Measurements from ENCODE around the gene ANXA1.
"Not testable (repeated sequence)": the region's sequence is repeated elsewhere in the genome, so short reads cannot be mapped to it uniquely, and the experiment has no call there.

Gene ANXA1

DNA sequence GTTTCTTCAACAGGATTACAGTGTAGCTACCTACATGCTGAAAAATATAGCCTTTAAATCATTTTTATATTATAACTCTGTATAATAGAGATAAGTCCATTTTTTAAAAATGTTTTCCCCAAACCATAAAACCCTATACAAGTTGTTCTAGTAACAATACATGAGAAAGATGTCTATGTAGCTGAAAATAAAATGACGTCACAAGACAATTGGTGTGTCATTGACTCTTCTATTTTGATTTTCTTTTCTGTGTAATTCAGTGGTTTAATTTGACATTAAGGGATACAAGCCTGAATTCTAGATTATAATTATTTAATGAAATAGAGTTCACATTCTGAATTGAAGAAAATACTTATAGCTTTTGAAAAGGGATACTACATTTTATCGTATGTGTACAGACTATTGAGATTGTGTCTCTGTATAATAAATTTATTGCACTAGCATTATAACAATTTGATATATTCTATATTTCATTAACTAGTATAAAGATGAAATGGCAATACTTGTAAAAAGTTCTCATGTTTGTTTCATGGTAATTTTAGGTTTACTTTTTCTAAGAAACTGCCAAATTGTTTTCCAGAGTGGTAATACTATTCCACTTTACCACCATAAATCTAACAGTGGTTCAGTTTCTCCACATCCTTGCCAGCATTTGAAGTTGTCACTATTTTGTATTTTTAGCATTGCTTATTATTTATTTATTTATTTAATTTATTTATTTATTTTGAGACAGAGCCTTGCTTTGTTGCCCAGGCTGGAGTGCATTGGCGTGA is 18.7 kb downstream of the ANXA1 start:
- DNase-seq: no peak

DNA sequence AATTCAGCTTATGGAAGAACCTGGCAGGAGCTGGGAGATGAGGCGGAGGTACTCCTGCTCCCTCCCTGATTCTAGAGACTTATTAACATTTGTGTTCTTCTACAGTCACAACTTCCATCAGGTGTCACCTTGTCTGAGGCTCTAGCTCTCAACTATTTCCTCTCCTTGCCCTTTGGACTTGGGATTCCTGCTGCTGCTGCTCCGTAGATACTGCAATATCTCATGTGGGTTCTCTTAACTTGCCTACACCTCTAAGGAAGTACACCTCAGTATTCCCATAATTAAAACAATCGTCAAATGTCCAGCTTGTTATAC is 21.2 kb downstream of the ANXA1 start:
- DNase-seq: no peak

DNA sequence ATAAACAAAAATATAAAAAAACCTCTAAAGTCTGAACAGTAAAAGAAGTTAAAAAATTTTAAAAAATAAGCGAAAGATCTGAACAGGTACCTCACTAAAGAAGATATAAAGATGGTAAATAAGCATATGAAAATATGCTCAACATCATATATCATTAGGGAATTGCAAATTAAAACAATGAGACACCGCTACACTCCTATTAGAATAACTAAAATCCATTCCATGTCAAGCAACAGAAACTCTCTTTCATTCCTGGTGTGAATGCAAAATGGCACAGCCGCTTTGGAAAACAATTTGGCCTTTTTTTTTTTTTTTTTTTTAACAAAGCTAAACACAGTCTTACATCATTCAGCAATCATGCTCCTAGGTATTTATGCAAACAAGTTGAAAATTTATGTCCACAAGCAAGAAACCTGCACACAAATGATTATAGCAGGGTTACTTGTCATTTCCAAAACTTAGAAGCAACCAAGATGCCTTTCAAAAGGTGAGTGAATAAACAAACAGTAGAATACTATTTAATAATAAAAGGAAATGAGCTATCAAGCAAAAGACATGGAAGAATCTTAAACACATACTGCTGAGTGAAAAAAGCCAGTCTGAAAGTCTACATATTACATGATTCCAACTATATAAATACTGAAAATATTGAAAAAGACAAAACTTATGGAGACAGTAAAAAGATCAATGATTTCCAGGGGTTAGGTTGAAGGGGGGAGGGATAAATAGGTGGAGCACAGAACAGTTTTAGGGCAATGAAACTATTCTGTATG is 22.1 kb downstream of the ANXA1 start:
- no peak for DNase-seq

DNA sequence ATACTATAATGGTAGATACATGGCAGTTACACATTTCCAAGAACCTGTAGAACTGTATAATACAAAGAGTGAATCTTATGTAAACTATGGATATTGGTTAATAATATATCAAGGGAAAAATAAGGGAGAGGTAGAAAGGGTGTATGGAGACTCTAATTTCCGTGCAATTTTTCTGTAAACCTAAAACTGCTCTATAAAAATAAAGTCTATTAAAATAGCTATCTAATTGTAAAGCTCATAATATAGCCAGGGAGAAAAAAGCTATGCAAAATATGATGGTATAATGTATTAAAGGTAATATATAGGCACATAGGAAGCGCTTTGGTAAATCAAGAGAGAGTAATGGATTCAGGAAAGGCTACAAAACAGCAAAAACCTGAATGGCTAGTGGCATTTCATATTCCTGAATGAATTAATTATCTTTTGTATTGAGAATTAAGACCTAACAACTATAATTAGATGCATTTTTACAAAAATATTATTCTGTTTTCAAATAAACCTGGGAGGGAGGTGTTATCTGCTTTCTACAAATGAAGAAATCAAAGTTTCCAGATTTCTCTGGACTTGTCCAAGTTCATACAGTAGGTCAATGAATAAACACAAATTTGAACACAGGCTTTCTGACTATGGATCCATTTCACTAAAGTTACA is 22.8 kb downstream of the ANXA1 start:
- DNase-seq: no peak

DNA sequence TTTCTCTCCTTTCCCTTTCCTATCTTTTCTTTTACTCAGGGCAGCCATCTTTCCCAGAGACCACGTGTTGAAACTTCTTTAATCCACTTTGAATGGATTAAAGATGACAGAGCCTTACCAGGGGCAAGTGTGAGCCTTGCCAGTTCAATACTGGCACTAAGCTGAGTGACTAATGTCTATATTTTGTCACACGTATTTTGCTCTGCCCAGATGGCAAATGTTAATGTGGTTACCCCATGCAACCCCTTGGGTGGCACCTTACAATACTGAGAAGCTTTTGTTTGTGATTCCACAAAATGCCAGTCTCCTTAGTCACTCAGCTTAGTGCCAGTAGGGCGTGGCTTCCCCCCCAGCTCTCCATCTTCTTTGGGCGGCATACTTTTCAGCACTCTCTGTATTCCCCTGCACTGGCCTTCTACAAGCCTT is 24.8 kb downstream of the ANXA1 start:
- DNase-seq: no peak

DNA sequence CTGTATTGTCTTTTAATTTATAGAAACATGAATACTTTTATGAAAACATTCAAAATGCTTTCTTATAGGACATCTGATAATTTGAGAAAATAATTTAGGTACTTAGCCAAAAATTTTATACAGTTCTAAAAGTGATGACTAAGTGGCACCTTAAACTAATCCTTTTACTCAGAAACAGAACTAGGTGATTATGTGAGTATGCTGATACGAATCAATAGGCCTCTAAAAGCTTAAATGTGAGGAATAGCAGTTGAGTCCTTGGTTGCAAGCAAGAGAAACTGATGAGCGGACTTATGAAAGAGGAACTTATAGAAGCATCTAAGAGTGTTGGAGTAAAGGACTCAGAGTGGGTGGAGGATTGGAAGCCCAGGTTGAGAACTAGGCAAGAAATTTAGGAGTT is 26.4 kb downstream of the ANXA1 start:
- no peak for DNase-seq

DNA sequence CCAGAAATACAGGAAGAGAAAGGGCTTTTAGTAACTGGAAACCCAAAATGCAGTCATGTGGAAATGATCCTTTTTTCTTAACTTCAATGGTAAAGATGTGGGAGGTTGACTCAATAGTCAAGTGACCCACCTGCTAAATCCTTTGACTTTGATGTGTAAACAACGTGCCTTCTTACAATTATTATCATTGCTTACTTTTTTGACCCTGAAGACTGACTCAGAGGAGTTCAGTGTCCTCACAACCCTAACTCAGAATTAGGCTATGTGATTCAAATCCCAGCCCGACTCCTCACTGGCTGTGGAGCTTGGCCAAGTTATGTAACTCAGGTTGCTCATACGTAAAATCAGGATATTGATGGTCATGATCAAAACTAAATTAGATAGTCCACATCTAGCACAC is 27.9 kb downstream of the ANXA1 start:
- no peak for DNase-seq

DNA sequence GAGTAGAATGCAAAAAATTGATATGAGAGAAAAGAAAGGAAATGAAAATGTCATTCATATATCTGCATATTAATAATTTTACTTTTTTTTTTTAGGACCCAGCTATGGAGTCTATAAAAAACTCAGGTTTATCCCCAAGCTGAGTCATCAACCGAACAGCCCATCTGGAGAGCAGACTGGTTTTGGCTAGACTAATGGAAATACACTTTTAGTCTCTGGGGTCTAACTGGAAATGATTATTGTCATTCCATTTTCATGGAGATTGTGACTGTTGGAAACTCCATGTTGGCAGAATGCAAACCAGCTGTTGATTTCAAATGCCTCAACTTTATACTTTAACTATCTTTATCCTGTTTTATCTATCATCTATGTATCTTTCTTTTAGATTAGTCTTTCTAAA is 28.7 kb downstream of the ANXA1 start:
- no peak for DNase-seq

DNA sequence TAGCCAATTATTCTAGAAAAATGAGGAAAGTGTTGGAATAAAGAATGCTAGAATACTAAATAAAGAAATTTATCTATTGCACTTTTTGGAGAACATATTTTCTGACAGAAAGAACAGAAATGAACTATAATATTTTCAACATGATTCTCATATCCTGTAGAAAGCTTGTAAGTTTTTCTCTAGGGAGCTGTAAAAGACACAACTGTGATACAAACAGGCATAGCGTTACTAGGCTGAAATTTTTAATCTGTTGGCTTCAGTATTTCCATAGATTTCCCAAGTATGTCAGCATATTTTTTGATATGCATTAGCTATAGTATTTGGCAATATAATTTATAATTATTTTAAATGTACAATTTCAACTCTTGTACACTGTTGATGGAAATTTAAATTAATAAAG is 31.3 kb downstream of the ANXA1 start:
- DNase-seq: no peak

DNA sequence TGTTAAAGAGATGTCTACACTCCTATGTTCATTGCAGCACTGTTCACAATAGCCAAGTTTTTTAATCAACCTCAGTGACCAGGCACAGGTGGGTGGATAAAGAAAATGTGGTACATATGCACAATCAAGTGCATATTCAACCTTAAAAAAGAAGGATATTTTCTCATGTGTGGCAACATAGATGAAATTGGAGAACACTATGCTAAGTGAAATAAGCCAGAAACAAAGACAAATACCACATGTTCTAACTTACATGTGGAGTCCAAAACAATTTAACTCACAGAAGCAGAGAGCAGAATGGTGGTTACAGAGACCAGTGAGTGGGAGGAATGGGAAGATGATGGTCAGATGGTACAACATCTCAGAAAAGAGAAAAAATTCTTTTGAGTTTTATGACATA is 31.8 kb downstream of the ANXA1 start:
- no peak for DNase-seq

DNA sequence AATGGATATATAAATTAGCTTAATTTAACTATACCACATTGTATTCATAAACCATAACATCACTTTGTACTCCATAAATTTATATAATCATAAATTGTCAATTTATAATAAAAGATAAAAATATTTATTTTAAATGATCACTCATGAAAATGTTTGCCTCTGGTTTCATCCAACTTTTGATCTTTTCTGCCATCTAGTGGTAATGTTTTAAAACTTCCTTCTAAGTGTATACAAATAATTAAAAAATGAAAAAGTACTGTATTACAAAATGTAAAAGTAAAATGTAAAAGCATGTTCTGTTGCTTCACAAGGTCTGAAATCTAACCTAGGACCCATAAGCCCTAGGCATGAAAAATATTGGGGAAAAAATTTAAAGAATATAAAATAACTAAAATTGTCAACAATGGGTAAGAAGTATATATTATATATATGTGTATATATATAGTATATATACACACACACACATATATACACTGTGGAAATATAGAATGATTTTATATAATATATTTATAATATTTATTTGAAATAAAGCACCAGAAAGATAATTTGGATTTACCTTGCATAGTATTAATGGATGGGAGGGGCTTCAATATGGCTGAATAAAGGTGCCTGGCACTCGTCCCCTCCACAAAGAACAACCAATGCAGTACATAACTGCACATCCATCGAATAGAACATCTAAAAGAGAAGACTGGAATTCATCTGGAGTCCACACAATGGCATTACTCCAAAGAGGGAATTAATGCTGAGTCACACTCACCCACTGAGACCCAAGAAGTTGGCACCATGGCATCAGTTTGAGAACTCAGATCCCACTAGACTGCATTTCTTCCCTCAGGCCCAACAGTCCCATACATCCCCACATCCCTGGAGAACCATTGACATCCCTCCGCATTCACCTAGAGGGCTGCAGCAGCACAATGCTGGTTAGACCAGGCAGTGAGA is 32.5 kb downstream of the ANXA1 start:
- DNase-seq: no peak

DNA sequence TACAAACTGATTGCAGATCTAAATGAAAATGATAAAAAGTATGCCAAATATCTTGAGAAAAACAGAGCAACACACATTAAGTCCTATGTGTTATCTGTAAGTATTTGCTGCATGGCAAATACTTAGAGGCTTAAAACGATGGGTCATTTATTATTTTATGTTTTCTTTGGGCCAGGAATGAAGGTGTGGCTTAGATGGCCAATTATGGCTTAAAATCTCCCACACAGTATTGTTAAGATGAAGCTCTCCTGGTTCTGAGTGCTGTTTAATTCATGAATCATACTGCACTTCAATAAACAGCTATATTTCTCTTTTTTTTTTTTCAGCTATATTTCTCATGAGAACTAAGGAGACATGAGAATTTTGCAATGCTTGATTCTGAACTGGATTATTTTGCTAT is 39.4 kb downstream of the ANXA1 start:
- not testable (repeated sequence) for DNase-seq

DNA sequence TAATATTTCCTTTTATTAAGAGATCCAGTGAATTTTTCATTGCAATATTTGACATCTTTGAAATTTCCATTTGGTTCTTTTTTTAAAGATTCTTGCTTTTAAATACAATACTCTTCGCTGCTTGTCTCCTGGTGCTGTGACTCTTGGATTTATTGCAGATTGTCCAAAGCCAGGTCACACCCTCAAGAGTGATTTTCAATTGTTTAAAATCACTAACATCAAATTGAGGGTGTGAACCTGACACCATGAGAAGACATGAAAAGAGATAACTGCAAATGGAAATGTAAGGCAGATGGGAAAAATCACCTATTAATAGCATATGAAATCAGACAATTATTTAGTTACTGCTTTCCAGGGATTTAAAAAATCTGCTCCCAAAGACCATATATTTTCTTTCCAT is 42.6 kb downstream of the ANXA1 start:
- DNase-seq: no peak

DNA sequence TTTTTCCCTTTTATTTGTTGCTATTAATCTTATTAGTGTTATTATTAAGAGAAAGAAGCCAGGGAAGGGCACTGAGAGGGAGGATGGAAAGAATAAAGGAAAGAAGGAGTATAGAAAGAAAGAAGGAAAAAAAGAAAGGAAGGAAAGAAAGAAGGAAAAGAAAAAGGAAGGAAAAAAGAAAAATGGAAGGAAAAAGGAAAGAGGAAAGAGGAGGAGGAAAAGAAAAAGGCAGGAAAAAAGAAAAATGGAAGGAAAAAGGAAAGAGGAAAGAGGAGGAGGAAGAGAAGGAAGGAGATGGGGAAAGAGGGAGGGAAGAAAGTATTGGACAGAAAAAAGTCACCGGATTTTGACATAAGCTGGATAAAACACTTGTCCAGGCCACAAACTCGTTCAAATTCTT is 47.8 kb downstream of the ANXA1 start:
- no peak for DNase-seq

DNA sequence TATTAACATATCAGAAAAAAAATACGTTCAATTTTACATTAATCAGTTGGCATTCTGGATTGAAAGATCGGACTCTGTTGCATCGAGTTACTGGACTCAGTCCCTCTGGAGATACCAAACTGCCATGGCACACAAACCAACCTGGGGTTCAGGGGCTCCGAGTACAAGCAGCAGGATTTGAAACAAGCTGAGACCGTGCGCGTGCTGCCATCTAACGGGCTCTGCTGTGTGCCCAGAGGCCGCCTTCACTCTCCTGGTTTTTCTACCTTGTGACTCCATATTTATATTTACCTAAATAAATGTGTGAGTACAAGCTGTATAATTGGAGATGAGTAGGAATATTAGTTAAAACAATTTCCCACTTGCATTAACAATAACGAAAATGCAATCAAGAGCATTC is 48.2 kb downstream of the ANXA1 start:
- DNase-seq: no peak

DNA sequence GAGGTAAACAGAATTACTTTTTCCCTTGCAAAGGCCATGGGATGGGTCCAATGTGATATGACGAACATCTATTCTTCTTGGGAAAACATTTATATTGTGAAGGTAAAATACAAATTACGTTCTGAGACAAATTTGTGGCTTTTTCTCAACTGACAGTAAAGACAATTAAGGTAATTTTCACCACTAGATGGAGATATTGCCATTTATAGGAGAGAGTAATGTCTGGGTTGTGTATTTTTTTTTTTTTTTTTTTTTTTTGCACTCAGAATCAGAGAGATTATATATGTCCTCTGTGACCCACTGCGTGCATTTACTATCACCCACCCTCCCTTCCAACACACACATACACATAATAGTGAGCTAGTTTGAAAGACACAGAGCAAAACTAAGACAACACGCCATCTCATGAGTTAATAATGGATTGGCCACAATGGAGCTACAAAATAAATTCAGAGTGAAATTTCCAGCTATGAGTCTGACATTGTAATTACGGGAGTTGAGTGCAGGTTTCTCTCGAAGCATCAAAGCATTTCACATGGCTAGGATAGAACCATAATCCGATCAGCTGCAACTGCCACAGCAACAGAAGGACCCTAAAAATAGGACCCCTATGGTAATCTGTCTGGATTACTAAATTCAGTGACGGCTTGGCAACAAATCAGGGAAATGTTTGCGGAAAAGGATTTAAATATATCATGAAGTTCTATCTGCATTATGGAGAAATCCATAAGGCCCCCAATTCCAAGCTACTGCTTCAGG is 49.2 kb downstream of the ANXA1 start:
- no peak for DNase-seq

DNA sequence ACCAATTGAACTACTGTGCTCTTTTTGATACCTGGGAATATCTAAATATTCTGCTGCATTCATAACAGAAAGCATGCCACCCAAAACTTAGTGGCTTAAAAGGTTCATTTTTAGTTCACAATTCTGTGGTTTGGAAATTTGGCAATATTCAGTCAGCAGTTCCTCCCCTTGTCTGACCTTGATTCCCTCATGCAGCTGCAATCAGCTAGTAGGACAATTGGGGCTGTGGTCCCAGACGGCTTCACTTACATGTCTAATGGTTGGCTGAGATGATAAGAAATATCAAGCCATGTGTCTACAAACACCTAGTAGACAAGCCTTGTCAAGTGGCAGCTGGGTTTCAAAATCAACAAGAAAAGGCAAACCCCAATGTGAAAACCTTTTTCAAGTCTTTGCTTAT is 51.3 kb downstream of the ANXA1 start:
- no peak for DNase-seq

DNA sequence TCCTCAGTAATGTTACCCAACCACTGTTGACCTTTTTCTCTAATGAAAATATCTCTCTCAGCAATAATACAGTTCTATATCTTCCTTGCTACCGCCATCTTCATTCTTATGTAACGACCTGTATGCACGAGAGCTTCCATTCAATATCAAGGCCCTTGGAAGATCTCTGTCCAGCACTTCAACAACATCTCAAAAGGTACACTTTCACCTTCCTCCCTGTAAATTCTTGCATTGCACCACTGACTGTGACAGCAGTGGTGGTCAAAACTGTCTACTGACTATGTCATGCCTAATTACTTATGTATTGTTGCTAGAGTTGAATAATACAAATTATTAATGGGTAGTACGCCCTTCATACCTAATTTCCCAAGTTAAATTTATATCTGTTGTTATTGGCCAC is 53.3 kb downstream of the ANXA1 start:
- DNase-seq: no peak

DNA sequence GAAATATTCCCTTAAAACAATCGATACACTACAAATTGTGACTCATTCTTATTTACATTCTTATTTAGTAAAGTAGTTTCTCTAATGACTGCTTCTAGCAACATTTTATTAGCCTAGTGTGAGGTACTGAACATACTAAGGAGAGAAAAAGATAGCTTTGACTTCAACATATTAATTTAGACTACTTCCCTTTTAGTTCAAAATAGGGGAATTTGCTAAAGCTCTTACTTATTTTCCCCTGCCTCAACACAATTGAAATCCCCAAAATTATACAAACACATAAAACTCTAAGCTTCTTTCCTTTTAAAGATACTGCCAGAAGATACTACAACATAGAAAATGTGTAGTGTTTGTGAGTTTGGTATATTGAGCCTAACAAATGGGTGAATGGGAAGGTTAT is 55.2 kb downstream of the ANXA1 start:
- DNase-seq: no peak

DNA sequence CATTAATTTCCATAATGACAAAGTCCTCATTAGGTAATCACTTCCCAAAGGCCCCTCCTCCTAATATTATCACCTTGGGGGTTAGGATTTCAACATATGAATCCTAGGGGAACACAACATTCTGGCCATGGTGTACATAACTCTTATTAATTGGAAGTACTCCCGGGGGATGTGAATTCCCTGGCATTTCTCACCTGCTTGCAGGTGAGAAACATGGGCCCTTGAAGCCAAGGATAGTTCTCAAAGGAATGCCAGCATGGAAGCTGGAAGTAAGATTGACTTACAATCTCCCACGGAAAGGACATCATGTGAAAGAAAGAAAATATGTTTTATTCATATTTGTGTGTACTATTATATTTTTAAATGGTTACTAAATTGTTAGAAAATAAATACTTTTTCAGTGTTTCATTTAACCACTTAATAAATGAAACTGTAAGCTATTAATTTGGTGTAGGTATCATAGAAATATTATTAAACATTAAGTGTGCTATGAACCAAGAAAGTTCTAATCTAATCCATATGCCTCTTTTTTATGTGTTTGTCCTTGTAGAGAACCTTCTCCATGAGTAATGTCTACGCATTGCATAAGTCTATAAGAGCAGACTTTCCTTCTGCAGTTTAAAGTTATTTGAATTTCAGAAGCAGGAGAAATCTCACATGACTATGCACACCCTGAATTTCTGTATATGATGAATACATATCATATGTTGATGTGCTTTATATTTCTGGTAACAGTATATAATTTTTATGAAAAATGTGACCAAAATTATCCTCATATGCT is 59.4 kb downstream of the ANXA1 start:
- no peak for DNase-seq

DNA sequence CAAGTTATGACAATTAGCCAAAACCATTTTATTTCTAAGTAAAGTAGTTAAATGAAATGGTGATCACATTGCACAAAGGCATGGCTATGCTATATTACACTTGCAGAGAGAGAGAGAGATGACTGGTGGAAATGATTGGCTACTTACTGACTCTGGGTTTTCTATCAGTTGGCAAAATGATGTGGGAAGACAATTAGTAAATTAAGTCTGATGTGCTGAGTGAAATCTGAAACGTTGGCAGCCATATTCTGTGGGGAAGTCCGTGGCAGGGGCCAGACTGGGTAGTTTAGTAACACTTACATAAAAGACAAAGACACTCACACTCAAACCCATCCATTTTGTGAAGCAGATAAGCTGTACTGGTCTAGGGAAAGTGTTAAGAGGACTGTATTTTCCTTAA is 61.6 kb downstream of the ANXA1 start:
- DNase-seq: no peak

DNA sequence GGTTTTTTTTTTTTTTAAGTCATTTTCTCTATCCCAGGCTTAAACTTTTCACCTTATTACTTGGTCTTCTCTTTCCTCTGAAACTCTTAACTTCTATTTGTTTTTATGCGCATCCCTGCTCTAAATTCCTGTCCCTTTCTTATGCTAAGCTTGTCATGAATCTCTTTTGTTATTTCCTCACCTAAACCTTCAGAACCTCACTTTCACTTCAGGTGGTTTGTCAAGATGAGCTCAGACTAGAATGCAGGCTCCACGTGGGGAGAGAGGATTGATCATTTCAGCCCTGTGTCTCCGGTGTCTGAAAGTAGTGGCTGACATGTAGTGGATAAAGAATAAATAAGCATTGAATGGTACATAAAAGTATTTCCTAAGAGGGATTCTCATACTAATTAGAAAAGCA is 63.6 kb downstream of the ANXA1 start:
- no peak for DNase-seq
